HPDE6-E6E7 (cell line): ENCODE measurements around the gene TBX2.

Experiments used
- DNase-seq: peaks from one replicate; pipeline ENCODE4 v3.0.0; 2011; ENCODE audit warnings: missing footprints; ENCODE audit errors: extremely low spot score

The TBX2 gene

DNA sequence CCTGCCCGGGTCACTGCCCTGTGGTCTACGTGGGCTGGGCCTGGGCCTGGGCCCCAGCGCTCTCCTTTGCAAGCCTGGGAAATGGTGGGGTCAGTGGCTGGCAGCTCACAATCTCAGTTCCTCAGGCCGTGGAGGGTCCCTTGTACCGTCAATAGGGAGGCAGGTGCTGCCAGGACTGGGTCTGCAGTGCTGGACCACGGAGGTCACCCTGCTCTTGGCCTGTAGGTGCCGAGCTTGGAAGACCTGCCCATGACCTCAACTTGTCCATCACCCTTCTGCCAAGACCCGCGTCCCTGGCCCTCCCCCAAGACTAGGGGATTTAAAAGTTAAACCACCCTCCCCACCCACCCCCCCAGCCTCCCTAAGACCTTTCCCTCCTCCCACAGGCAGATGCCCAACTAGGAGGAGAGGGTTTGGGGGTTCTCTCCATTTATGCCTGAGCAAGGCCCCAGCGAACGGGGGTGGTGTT is 2.5 kb downstream of the TBX2 start:
- no peak for DNase-seq

DNA sequence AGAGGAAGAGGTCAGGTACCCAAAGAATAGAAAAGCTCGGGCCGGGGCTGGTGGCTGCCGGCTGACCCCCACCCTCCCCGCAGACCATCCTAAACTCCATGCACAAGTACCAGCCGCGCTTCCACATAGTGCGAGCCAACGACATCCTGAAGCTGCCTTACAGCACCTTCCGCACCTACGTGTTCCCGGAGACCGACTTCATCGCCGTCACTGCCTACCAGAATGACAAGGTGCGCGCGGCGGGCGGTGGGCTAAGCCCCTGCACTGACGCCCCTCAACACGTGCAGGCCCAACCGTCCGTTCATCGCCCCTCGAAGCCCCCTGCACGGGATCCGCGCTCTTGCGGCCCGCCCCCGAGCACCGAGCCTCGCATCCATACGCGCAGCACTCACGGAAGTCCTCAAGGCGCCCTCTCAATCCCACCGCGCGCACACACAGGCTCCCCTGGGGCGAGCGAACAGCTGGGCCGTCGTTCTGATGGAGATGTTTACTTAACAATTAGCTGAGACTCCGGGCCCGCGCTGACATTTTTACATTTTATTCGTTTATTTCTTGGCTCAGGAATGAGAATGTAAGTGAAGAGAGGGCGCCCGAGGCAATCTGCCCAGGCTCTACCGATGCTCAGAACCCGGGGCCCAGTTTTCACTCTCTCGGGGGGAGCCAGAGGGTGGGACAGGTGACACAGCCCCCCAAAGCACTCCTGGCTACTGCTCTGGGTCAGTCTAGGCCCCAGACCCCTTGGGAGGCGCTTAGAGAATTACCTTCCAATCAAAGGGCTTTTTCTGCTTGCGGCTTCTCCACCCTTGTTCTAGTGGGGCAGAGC is 3.5 kb downstream of the TBX2 start:
- no peak for DNase-seq

DNA sequence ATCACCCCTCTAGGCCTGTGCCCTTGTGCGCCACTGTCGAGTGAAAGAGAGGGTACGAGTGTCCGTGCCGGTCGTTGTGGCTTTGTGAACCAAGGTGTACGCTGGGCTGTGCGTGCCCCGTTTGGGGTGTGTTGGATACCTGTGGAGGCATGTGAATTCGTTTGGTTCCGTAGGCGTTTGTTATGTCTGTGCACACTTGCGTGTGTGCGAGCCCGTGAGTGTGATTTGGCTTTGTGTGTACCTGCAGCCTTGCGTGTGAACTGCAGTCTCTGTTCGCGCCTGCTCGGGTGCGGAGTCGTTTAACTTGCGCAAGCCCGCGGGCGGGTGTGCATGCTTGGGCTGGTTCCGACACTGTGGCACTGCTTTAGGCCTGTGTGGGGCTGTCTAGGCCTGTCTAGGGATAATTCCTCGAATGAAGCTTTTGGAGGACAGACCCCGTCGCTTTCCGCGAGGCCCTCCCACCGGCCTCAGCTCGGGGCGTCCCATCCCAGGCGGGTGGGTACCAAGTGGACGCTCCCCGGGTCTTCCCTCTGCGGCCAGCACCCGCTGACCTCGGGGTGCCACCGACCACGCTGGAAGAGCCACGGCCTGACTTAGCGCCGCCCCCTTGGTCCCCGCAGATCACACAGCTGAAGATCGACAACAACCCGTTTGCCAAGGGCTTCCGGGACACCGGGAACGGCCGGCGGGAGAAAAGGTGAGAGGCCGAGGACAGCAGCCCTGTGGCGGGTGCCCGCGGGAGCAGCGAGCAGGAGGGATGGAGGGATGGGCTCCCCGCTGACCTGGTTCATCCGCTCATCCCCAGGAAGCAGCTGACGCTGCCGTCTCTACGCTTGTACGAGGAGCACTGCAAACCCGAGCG is 4.4 kb downstream of the TBX2 start:
- DNase-seq = no peak

- no peak for DNase-seq
These were observed 4.9 kb downstream of the TBX2 start for GRCh38 chr17:61404663-61404912.

DNA sequence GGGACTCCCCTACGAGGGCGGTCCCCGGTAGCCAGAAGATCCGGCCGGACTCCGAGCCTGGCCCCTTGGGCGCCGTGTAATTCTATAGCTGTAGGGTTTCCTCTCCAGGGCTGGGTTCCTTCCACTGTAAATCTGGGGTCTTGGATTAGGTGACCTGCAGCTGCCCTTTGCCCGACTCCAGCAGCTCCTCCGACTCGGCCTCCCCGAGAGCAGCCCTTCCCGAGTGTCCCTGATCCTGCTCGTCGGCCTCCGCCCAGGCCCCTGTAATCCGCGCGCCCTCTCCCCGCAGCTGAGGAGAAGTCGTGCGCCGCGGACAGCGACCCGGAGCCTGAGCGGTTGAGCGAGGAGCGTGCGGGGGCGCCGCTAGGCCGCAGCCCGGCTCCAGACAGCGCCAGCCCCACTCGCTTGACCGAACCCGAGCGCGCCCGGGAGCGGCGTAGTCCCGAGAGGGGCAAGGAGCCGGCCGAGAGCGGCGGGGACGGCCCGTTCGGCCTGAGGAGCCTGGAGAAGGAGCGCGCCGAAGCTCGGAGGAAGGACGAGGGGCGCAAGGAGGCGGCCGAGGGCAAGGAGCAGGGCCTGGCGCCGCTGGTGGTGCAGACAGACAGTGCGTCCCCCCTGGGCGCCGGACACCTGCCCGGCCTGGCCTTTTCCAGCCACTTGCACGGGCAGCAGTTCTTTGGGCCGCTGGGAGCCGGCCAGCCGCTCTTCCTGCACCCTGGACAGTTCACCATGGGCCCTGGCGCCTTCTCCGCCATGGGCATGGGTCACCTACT is 5.5 kb downstream of the TBX2 start:
- DNase-seq = no peak

- DNase-seq = no peak
These were observed 6.3 kb downstream of the TBX2 start for GRCh38 chr17:61405686-61406536.

- DNase-seq = no peak
These were observed 6.8 kb downstream of the TBX2 start for GRCh38 chr17:61406537-61406845.

- DNase-seq = no peak
These were observed 7.6 kb downstream of the TBX2 start for GRCh38 chr17:61406971-61407911.

DNA sequence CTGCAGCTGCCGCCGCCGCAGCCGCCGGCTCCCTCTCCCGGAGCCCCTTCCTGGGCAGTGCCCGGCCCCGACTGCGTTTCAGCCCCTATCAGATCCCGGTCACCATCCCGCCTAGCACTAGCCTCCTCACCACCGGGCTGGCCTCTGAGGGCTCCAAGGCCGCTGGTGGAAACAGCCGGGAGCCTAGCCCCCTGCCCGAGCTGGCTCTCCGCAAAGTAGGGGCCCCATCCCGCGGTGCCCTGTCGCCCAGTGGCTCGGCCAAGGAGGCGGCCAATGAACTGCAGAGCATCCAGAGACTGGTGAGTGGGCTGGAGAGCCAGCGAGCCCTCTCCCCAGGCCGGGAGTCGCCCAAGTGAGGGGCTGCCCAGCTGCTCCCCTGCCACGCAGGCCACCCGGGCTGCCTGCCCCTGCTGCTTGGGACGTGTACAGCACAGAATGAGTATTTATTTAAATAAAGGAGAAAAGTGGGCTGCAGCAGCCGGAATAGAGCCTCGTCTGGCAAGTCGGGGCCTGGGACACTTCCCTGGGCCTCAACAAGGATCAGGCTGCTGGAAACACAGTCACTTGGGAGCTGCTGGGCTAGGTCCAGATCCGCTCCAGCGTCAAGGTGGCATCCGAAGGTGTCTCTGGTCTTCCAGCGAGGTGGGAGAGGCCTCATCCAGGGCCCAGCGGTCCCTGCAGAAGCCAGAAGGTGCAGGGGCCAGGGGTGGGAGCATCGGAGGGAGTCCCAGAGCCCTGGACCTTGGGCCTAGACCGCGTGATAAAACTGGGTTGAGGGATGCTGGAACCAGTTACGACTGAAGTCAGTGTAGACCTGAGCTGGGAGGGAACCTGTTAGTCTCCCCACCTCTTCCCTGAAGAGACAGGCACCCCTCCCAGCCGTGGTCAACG is 8.8 kb downstream of the TBX2 start:
- DNase-seq = no peak

GRCh38 chr17:61409301-61410112 is 9.9 kb downstream of the TBX2 start:
- DNase-seq = peak; percentile 81

DNA sequence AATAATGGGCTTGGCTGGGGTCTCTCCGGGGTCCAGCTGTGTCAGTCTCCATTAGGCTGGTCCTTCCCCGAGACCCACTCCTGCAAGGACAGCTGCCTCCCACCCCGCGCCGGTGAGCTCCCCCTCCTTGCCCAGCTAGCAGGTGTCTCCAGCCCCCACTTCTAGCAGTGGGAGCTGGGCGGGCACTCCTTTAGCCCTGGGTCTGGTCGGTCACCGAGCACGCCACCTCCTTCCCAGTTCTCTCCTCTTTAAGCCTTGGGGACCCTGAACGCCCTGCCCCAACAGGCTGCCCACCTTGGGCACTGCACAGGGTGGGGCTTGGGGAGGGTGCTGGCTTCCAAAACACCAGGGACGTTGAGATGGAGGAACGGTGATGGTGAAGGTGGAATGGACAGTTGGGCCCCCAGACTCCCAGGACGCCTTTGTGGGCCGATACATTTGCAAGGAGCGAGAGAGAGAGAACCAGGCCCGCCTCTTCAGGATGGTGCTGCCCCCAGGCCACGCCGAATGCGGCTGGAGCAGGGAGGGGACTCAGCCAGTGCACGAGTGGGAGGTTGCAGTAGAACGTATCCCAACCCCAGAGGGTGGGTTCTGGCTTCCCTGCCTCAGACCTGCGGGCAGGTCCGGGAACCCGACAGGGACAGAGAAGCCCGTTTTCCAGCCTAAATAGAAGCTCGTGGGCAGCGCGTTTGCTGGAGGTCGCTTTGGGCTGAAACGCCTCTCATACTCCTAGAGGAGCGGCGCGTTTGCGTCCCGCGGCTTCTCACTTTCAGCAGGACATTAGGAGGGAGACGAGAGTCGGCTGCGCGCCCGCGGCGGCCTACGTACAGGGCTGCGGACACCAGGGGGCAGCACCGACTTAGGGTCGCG is 10.7 kb downstream of the TBX2 start:
- no peak for DNase-seq

GRCh38 chr17:61411011-61411260 is 11.3 kb downstream of the TBX2 start:
- no peak for DNase-seq

DNA sequence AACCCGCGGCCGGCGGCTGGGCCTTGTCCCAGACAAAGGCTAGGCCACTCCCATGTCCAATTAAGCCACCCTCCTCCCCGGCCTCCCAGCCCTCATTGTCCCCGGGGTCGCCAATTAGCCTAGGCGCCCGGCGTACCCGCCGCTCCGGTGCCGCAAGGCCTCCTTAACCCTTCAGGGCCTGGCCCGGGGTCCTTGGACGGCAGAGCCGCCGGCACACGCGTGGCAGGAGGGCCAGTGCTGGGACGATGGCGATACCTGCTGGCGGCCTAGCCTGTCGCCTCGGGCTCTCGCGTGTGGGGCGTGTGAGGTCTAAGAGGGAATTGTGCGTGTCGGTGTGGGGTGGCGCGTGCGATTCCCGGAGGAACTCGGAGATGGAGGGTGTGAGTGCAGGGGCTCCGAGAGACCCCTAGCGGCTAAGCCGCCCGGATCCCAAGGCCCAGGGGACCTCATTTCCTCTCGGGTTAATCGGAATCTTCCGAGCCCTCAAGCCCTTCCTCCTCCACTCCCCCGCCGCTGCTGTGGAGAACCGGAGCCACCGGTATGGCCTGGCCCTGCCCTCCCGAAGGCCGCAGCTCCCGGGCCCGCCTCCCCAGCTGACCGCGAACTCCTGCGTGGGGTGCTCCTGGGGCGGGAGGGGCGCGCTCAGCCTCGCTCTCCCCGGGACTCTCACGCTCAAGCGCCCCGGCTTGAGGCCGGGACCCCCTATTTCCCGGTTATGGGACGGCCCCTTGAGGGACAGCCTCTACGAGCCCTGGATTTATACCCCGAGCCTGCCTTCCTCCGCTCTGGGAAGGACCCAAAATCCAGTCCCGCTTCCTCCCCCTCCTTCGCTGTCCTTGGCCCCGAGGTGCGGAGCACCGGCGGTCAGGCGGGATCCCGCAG is 11.9 kb downstream of the TBX2 start:
- no peak for DNase-seq

DNA sequence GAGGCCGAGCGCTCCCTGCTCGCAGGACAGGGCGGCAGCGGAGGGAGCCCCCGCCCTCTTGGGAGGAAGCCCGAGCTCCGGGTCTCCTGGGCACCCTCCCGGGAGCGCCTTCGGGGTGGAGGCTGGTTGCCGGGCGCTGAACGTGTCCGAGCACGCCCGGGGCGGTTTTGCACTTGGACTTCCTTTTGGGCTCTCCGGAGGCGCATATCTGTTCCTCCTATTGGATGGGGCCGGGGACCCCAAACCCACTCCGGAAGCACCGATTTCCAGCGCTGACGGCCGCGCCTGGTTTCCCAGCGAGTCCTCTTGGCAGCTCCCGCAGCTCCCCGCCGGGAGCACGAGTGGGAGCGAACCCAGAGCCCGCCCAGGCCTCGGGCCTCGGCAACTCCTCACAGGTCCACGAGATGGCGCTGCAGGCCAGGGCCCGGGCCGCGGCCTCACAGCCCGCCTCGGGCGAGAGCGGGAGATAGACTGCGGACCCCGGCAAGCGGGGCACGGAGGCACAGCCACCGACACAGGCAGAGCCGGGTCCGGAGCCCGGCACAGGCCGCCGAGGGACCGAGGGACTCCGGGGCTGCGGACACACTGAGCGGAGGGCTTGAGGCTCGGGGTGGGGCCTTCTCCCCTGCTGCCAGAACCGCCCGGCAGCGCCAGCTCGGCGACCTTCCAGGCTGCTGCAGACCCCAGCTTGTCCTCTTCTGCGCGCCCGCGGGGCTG is 12.7 kb downstream of the TBX2 start:
- DNase-seq = peak; percentile 84

- no peak for DNase-seq
These were observed 13.4 kb downstream of the TBX2 start for GRCh38 chr17:61412860-61413660.
